Body of pancreas (tissue), 4 donors: ENCODE data around the gene MBNL1. TPM values are rescaled to one million over a fixed set of nuclear protein-coding genes. Genes with fewer than 3 reads are reported as not detected.

Experiments
- ATAC-seq: fragments of 150-250 bp; one replicate; pipeline ENCODE4 v1.9.1; 2016
- DNase-seq, 4 donors: peaks; one replicate each; pipeline ENCODE4 v3.0.0-alpha.2; 2019
- H3K27ac ChIP-seq, 4 donors: fragments of 200-600 bp; sonication (generic); 1 replicate in 3 of 4; 2 replicates in 1 of 4; pipeline versions ENCODE4 v1.5.1 to v1.6.1; 2016 to 2019; ENCODE audit warnings: mild to moderate bottlenecking in 1 of 4, mixed read lengths in 1 of 4, moderate library complexity in 1 of 4
- H3K27me3 ChIP-seq, 2 donors: fragments of 200-600 bp; sonication (generic); one replicate each; pipeline ENCODE4 v1.6.0; 2016; ENCODE audit warnings: mild to moderate bottlenecking in 1 of 2
- H3K36me3 ChIP-seq, 2 donors: fragments of 200-600 bp; sonication (generic); replicated peaks in 1 of 2; 2 replicates each; pipeline ENCODE4 v1.5.1; 2016; ENCODE audit warnings: low read depth in 2 of 2; ENCODE audit not compliant: insufficient read depth in 1 of 2
- H3K4me1 ChIP-seq: fragments of 200-600 bp; sonication (generic); one replicate; pipeline ENCODE4 v1.6.0; 2016
- H3K4me3 ChIP-seq, 2 donors: fragments of 200-600 bp; sonication (generic); 1 replicate in 1 of 2; 2 replicates in 1 of 2; pipeline ENCODE4 v1.5.1; 2016 to 2019
- H3K9me3 ChIP-seq, 3 donors: fragments of 200-600 bp; sonication (generic); 1 replicate in 2 of 3; 2 replicates in 1 of 3; pipeline ENCODE4 v1.5.1; 2016
- CTCF ChIP-seq, 7 experiments: fragments of 450-650 bp in 4 of 7; fragments of 200-600 bp in 3 of 7; sonication (generic) in 3 of 7; IDR thresholded peaks; one replicate each; pipeline ENCODE4 v1.5.1; 2016 to 2019; ENCODE audit warnings: antibody characterized with exemption in 7 of 7
- POLR2A ChIP-seq, 3 donors: fragments of 450-650 bp; IDR thresholded peaks; one replicate each; pipeline ENCODE4 v1.6.1; 2016; ENCODE audit warnings: antibody characterized with exemption in 3 of 3, mild to moderate bottlenecking in 2 of 3
- WGBS, 2 donors: methylation state at CpG; one replicate each; pipeline ENCODE4 v1.1.5; 2017; 5-methylcytosine and 5-hydroxymethylcytosine counted together
- intact Hi-C: fragments of 100-400 bp; cut with DNase I; formaldehyde crosslinking; loops from one replicate; pipeline ENCODE4 v1.15.1; 2023
- total RNA-seq, 2 donors: library from RNA; depleted of rRNA; stranded (reverse); fragments of >200 nt; gene quantifications; one replicate each; pipeline ENCODE4 v1.1.0, GENCODE V29; 2016

MBNL1 gene
- total RNA-seq, 2 donors from 2014 or later: 77.3 to 82.4 TPM

GRCh38 chr3:152497890-152498289 lies 229.2 kb downstream of the MBNL1 start:
- no peaks in the 10 kb centered on the region for H3K36me3 ChIP-seq
- DNase-seq (no peak), ATAC-seq (no peak)
- intact Hi-C loops: no loop called here
- TF ChIP-seq POLR2A (IDR thresholded peaks at IDR 0.05): no peak
- no peak overlapping the region for H3K27ac ChIP-seq
- H3K27me3 ChIP-seq: no peaks in the 10 kb centered on the region
- 88 to 90% methylated on average over 1 of the region's 1 CpG for WGBS, 2 donors
- no peaks in the 10 kb centered on the region for H3K4me1 ChIP-seq
- H3K4me3 ChIP-seq: no peak overlapping the region
- H3K9me3 ChIP-seq: no peaks in the 10 kb centered on the region

- H3K27ac ChIP-seq: no peak overlapping the region
- no peak overlapping the region for H3K4me3 ChIP-seq
- intact Hi-C loops: no loop called here
- DNase-seq (no peak), ATAC-seq (no peak)
- no peaks in the 10 kb centered on the region for H3K27me3 ChIP-seq
- WGBS, 2 donors: 39 to 46% methylated on average over 4 of the region's 4 CpGs
- no peaks in the 10 kb centered on the region for H3K9me3 ChIP-seq
- H3K36me3 ChIP-seq: no peaks in the 10 kb centered on the region
- H3K4me1 ChIP-seq: peaks cover 11% of the 10 kb centered on the region
- no peak for TF ChIP-seq POLR2A (IDR thresholded peaks at IDR 0.05)
- no peak for TF ChIP-seq CTCF (IDR thresholded peaks at IDR 0.05)
Observed at GRCh38 chr3:152499791-152500385, 231.2 kb downstream of the MBNL1 start.

GRCh38 chr3:152505926-152506325 lies 237.2 kb downstream of the MBNL1 start:
- Histone ChIP-seq H3K27me3 (no peaks in the 10 kb centered on the region), H3K4me1 (peaks cover 11% of the 10 kb centered on the region), H3K36me3 (no peaks in the 10 kb centered on the region), H3K27ac (no peak overlapping the region), H3K4me3 (no peak overlapping the region), H3K9me3 (no peaks in the 10 kb centered on the region)
- WGBS, 2 donors: 77 to 83% methylated on average over 5 of the region's 5 CpGs
- ATAC-seq (no peak), DNase-seq (no peak)
- intact Hi-C loops: no loop called here
- TF ChIP-seq POLR2A (IDR thresholded peaks at IDR 0.05) (no peak), CTCF (IDR thresholded peaks at IDR 0.05) (no peak)

GRCh38 chr3:152508705-152509104 lies 240.0 kb downstream of the MBNL1 start:
- H3K27ac ChIP-seq: no peak overlapping the region
- DNase-seq (no peak), ATAC-seq (no peak)
- H3K36me3 ChIP-seq: no peaks in the 10 kb centered on the region
- no peak overlapping the region for H3K4me3 ChIP-seq
- TF ChIP-seq POLR2A (IDR thresholded peaks at IDR 0.05) (no peak), CTCF (IDR thresholded peaks at IDR 0.05) (peak in 6 of 7 experiments; percentile 22 to 47 (median 40))
- 36 to 55% methylated on average over 1 of the region's 1 CpG for WGBS, 2 donors
- intact Hi-C loops: no loop called here
- peaks cover 11% of the 10 kb centered on the region for H3K4me1 ChIP-seq
- H3K9me3 ChIP-seq: no peaks in the 10 kb centered on the region
- no peaks in the 10 kb centered on the region for H3K27me3 ChIP-seq

GRCh38 chr3:152511904-152512303 lies 243.2 kb downstream of the MBNL1 start:
- Histone ChIP-seq H3K4me1 (no peaks in the 10 kb centered on the region), H3K4me3 (no peak overlapping the region), H3K9me3 (no peaks in the 10 kb centered on the region), H3K27me3 (no peaks in the 10 kb centered on the region), H3K36me3 (no peaks in the 10 kb centered on the region), H3K27ac (no peak overlapping the region)
- intact Hi-C loops: no loop called here
- WGBS, 2 donors: 84 to 85% methylated on average over 4 of the region's 4 CpGs
- DNase-seq (no peak), ATAC-seq (no peak)
- TF ChIP-seq POLR2A (IDR thresholded peaks at IDR 0.05): no peak
- TF ChIP-seq CTCF (IDR thresholded peaks at IDR 0.05): no peak
